RWPE2 (cell line): ENCODE data around the gene PLIN5.
A peak's percentile ranks its signal among the peaks of the same experiment; 100 is the strongest.

Experiments used
- ATAC-seq: fragments of 200-7000 bp; cut with Tn5 transposase; 3 replicates; pipeline ENCODE4 v1.9.1; 2021; ENCODE audit warnings: low read depth
- DNase-seq: peaks from one replicate; pipeline ENCODE4 v3.0.0-alpha.2; 2020; ENCODE audit warnings: low spot score
- H3K27ac ChIP-seq: fragments of 450-650 bp; 2 replicates; pipeline ENCODE4 v1.5.1; 2017; ENCODE audit warnings: mild to moderate bottlenecking; ENCODE audit not compliant: poor library complexity, severe bottlenecking
- H3K27me3 ChIP-seq: fragments of 250-450 bp; sonication (Bioruptor Pico); 2 replicates; pipeline ENCODE4 v1.5.1; 2021; ENCODE audit warnings: mild to moderate bottlenecking, moderate library complexity; ENCODE audit not compliant: insufficient read depth, poor library complexity, severe bottlenecking
- H3K36me3 ChIP-seq: fragments of 250-450 bp; sonication (Bioruptor Pico); 2 replicates; pipeline ENCODE4 v1.5.1; 2020; ENCODE audit warnings: low read depth, mild to moderate bottlenecking, moderate library complexity
- H3K4me1 ChIP-seq: fragments of 250-450 bp; sonication (Bioruptor Pico); 2 replicates; pipeline ENCODE4 v1.5.1; 2021; ENCODE audit warnings: mild to moderate bottlenecking, moderate library complexity; ENCODE audit not compliant: insufficient read depth, poor library complexity, severe bottlenecking
- H3K4me3 ChIP-seq: fragments of 250-450 bp; sonication (Bioruptor Pico); 2 replicates; pipeline ENCODE4 v1.5.1; 2021; ENCODE audit warnings: mild to moderate bottlenecking, moderate library complexity; ENCODE audit not compliant: severe bottlenecking
- H3K9me3 ChIP-seq: fragments of 250-450 bp; sonication (Bioruptor Pico); 2 replicates; pipeline ENCODE4 v1.5.1; 2021; ENCODE audit warnings: mild to moderate bottlenecking, moderate library complexity; ENCODE audit not compliant: severe bottlenecking
- CTCF ChIP-seq: fragments of 450-650 bp; IDR thresholded peaks from one replicate; pipeline ENCODE4 v1.5.1; 2017; ENCODE audit warnings: mild to moderate bottlenecking, moderate library complexity; ENCODE audit not compliant: poor library complexity, severe bottlenecking

Gene PLIN5

GRCh38 chr19:4534836-4535658 is at the start of gene PLIN5:
Gene PLIN5, minus strand, starts transcription at chr19:4535224. Its CDS starts 1,150 bp downstream, at chr19:4534074.
- no peak for TF ChIP-seq CTCF
- Histone ChIP-seq H3K27ac (no peak within 1 kb of the TSS), H3K36me3 (no peaks in the 10 kb centered on the region), H3K4me3 (no peak within 1 kb of the TSS), H3K27me3 (no peaks in the 10 kb centered on the region), H3K9me3 (no peaks in the 10 kb centered on the region), H3K4me1 (no peaks in the 10 kb centered on the region)
- ATAC-seq: peak; percentile 74
- DNase-seq: no peak

- no peaks in the 10 kb centered on the region for H3K4me1 ChIP-seq
- peaks cover 41% of the 10 kb centered on the region for H3K27me3 ChIP-seq
- TF ChIP-seq CTCF: no peak
- DNase-seq: no peak
- no peaks in the 10 kb centered on the region for H3K9me3 ChIP-seq
- H3K4me3 ChIP-seq: peak overlapping the region; percentile 15
- H3K27ac ChIP-seq: no peak overlapping the region
- no peak for ATAC-seq
- H3K36me3 ChIP-seq: no peaks in the 10 kb centered on the region
These were observed 49.1 kb upstream of the PLIN5 start for GRCh38 chr19:4583961-4584669.

GRCh38 chr19:4582980-4583842 is 48.2 kb upstream of the PLIN5 start:
- H3K4me3 ChIP-seq: no peak overlapping the region
- H3K27ac ChIP-seq: no peak overlapping the region
- no peaks in the 10 kb centered on the region for H3K9me3 ChIP-seq
- peaks cover 46% of the 10 kb centered on the region for H3K27me3 ChIP-seq
- H3K36me3 ChIP-seq: no peaks in the 10 kb centered on the region
- no peaks in the 10 kb centered on the region for H3K4me1 ChIP-seq
- peak; percentile 29; the same call in 1 of the 3 replicates for ATAC-seq
- DNase-seq: no peak
- TF ChIP-seq CTCF: no peak

- Histone ChIP-seq H3K27me3 (peaks cover 46% of the 10 kb centered on the region), H3K9me3 (no peaks in the 10 kb centered on the region), H3K36me3 (no peaks in the 10 kb centered on the region), H3K27ac (no peak overlapping the region), H3K4me1 (no peaks in the 10 kb centered on the region), H3K4me3 (no peak overlapping the region)
- TF ChIP-seq CTCF: no peak
- ATAC-seq: no peak
- no peak for DNase-seq
These were observed 46.9 kb upstream of the PLIN5 start for GRCh38 chr19:4581666-4582553.
